ENCODE results near the gene C4orf50.

The C4orf50 gene

DNA sequence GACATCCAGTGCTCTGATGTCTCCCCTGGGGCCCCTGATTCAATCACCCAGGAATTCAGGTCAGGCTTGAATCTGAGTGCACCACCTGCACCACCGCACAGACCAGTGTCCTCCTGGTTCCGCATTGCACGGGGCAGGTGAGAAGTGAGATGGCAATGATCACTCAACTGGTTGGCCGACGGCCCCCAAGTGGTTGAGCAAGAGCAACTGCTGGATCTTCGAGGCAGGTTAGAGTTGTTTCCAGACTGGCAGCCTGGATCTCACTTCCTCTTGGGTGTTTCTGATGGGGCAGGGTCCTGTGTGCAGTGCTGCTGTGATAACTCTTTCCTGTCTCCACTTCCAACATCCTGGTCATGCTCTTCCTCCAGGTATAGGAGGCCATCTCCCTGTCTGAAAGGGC is 50.4 kb downstream of the C4orf50 start:
- H3K27ac ChIP-seq = no peak overlapping the region
- H3K36me3 ChIP-seq (replicated peaks) = no peaks in the 10 kb centered on the region
- H3K27me3 ChIP-seq (replicated peaks) = no peaks in the 10 kb centered on the region
- H3K4me3 ChIP-seq (ENCODE audit: low read depth, low read length) = no peak overlapping the region
- DNase-seq = no peak
- TF ChIP-seq, protein P1, sequence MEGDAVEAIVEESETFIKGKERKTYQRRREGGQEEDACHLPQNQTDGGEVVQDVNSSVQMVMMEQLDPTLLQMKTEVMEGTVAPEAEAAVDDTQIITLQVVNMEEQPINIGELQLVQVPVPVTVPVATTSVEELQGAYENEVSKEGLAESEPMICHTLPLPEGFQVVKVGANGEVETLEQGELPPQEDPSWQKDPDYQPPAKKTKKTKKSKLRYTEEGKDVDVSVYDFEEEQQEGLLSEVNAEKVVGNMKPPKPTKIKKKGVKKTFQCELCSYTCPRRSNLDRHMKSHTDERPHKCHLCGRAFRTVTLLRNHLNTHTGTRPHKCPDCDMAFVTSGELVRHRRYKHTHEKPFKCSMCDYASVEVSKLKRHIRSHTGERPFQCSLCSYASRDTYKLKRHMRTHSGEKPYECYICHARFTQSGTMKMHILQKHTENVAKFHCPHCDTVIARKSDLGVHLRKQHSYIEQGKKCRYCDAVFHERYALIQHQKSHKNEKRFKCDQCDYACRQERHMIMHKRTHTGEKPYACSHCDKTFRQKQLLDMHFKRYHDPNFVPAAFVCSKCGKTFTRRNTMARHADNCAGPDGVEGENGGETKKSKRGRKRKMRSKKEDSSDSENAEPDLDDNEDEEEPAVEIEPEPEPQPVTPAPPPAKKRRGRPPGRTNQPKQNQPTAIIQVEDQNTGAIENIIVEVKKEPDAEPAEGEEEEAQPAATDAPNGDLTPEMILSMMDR (IDR thresholded peaks at IDR 0.05; ENCODE audit: low read depth, low read length, missing control alignments) = no peak
- in situ Hi-C loops (cut with HindIII; ENCODE audit: low pct_ligation_motif_present, low sequenced_read_pairs) = no loop called here

GRCh38 chr4:5965225-5965624 is 53.0 kb downstream of the C4orf50 start:
- in situ Hi-C loops (cut with HindIII; ENCODE audit: low pct_ligation_motif_present, low sequenced_read_pairs) = no loop called here
- no peak for DNase-seq
- Histone ChIP-seq H3K27ac (no peak overlapping the region), H3K4me3 (ENCODE audit: low read depth, low read length) (no peak overlapping the region), H3K27me3 (replicated peaks) (no peaks in the 10 kb centered on the region), H3K36me3 (replicated peaks) (no peaks in the 10 kb centered on the region)
- TF ChIP-seq, protein P1 (IDR thresholded peaks at IDR 0.05; ENCODE audit: low read depth, low read length, missing control alignments) = no peak

- TF ChIP-seq, protein P1 (IDR thresholded peaks at IDR 0.05; ENCODE audit: low read depth, low read length, missing control alignments) = no peak
- Histone ChIP-seq H3K27ac (no peak overlapping the region), H3K4me3 (ENCODE audit: low read depth, low read length) (no peak overlapping the region), H3K27me3 (replicated peaks) (no peaks in the 10 kb centered on the region), H3K36me3 (replicated peaks) (no peaks in the 10 kb centered on the region)
- in situ Hi-C loops (cut with HindIII; ENCODE audit: low pct_ligation_motif_present, low sequenced_read_pairs) = no loop called here
- no peak for DNase-seq
Observed at GRCh38 chr4:5964030-5964429, 54.2 kb downstream of the C4orf50 start.

- Histone ChIP-seq H3K36me3 (replicated peaks) (no peaks in the 10 kb centered on the region), H3K27ac (no peak overlapping the region), H3K4me3 (ENCODE audit: low read depth, low read length) (no peak overlapping the region), H3K27me3 (replicated peaks) (no peaks in the 10 kb centered on the region)
- in situ Hi-C loops (cut with HindIII; ENCODE audit: low pct_ligation_motif_present, low sequenced_read_pairs) = no loop called here
- TF ChIP-seq, protein P1 (IDR thresholded peaks at IDR 0.05; ENCODE audit: low read depth, low read length, missing control alignments) = no peak
- no peak for DNase-seq
Observed at GRCh38 chr4:5963611-5964010, 54.6 kb downstream of the C4orf50 start.

GRCh38 chr4:5962416-5962815 is 55.8 kb downstream of the C4orf50 start:
- Histone ChIP-seq H3K36me3 (replicated peaks) (no peaks in the 10 kb centered on the region), H3K27me3 (replicated peaks) (no peaks in the 10 kb centered on the region)

More at GRCh38 chr4:5962416-5962815, 55.8 kb downstream of the C4orf50 start:
- Histone ChIP-seq H3K4me3 (ENCODE audit: low read depth, low read length) (no peak overlapping the region), H3K27ac (no peak overlapping the region)
- no peak for DNase-seq
- in situ Hi-C loops (cut with HindIII; ENCODE audit: low pct_ligation_motif_present, low sequenced_read_pairs) = no loop called here
- TF ChIP-seq, protein P1 (IDR thresholded peaks at IDR 0.05; ENCODE audit: low read depth, low read length, missing control alignments) = no peak
